ENCODE results near the gene FKBP5. TPM values are rescaled to one million over a fixed set of nuclear protein-coding genes. Genes with fewer than 3 reads are reported as not detected.

FKBP5 gene
- total and polyA plus RNA-seq, 2 of the 4 experiments (the other 2 are of a cell fraction), result 6.8 to 7.0 TPM

DNA sequence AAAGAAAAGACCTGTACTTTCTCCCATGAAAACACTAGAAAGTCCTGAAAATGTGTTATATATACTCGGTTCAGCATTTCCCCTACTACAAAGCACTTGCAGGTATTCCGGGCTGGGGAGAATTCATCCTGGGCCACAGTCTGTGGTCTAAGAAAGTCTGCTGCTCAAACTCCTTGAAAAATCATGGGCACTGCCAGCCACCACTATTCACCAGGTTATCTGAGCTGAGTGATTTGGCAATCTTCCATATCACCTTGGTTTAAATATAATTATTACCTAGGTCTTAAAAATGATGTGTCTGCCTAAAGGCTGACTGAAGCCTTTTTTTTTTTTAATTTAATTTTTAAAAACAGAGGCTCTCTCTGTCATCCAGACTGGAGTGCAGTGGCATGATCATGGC is 11.3 kb downstream of the FKBP5 start:
- Histone ChIP-seq H2BK20ac (ENCODE audit: low read depth, low read length) (no peak overlapping the region; the same call in 1 of the 2 replicates), H3K18ac (ENCODE audit: low read depth, low read length) (no peak overlapping the region), H3K27ac (ENCODE audit: insufficient read depth, low read length) (peak overlapping the region; percentile 70), H4K5ac (ENCODE audit: low read depth, low read length) (no peak overlapping the region), H3K23ac (ENCODE audit: low read depth, low read length) (no peak overlapping the region), H3K4me3 (ENCODE audit: insufficient read depth, low read depth, low read length) (no peak overlapping the region), H2BK120ac (ENCODE audit: low read depth, low read length) (peak overlapping the region; percentile 49; the same call in 1 of the 2 replicates), H2BK5ac (ENCODE audit: low read depth, low read length, poor library complexity, severe bottlenecking) (peak overlapping the region; percentile 62), H2AK5ac (ENCODE audit: low read depth, low read length) (peak overlapping the region; percentile 65), H3K14ac (replicated peaks; ENCODE audit: low read depth, low read length) (no peak overlapping the region), H3K56ac (ENCODE audit: extremely low read depth, insufficient read depth, low read length) (no peak overlapping the region), H2AFZ (replicated peaks; ENCODE audit: low read length, poor library complexity) (no peak overlapping the region), H3K9me1 (ENCODE audit: insufficient read depth, low read length) (peaks cover 4% of the 10 kb centered on the region; the same call in 1 of the 2 replicates), H4K91ac (ENCODE audit: insufficient read depth, low read depth, low read length) (peak overlapping the region; percentile 46; the same call in 1 of the 2 replicates), H3K4ac (ENCODE audit: low read depth, low read length) (peak overlapping the region; percentile 57; the same call in 1 of the 2 replicates), H2AK9ac (replicated peaks; ENCODE audit: low read depth, low read length, poor library complexity) (no peak overlapping the region), H3K4me2 (ENCODE audit: low read depth, low read length) (no peak overlapping the region), H3K79me1 (ENCODE audit: low read depth in 1 of 2, low read length in 2 of 2) (peaks cover 4 to 7% of the 10 kb centered on the region in 2 experiments; a peak in 3 of 4 replicates), H3K27me3 (ENCODE audit: control insufficient read depth, insufficient read depth, low read length) (no peaks in the 10 kb centered on the region), H4K20me1 (ENCODE audit: insufficient read depth, low read length) (no peaks in the 10 kb centered on the region), H3K9me3 (ENCODE audit: control insufficient read depth, insufficient read depth, low read length) (no peaks in the 10 kb centered on the region), H3K4me1 (ENCODE audit: control insufficient read depth, insufficient read depth, low read length) (peaks cover 3% of the 10 kb centered on the region), H2BK15ac (ENCODE audit: low read depth, low read length) (no peak overlapping the region), H4K8ac (ENCODE audit: low read depth in 2 of 2, low read length in 2 of 2) (peak overlapping the region; percentile 7 to 66; a peak in 2 of 4 replicates), H3K9ac (ENCODE audit: low read depth, low read length) (no peak overlapping the region), H3K36me3 (ENCODE audit: control insufficient read depth, insufficient read depth, low read length) (no peaks in the 10 kb centered on the region)
- dilution Hi-C loops (cut with HindIII; ENCODE audit: low sequenced_read_pairs, unreplicated experiment) (no loop called here), intact Hi-C loops (cut with micrococcal nuclease) (no loop called here), in situ Hi-C loops (cut with MboI; ENCODE audit: low sequenced_read_pairs) (no loop called here)
- CTCF ChIA-PET, result interaction anchor here (0.6 kb wide), 1 partner anchor 70 kb away, joined by 4 read pairs; no protein-coding TSS in a partner anchor
- WGBS, 2 experiments (ENCODE audit: extremely low coverage in 2 of 2, insufficient read length in 1 of 2), result no CpG with 5 or more reads among the region's 2 CpGs
- TF ChIP-seq FOS (IDR thresholded peaks at IDR 0.05; ENCODE audit: low read depth, low read length), result no peak
- TF ChIP-seq SMC3 (IDR thresholded peaks at IDR 0.05; ENCODE audit: low read depth, low read length), result no peak
- TF ChIP-seq NFE2L2 (IDR thresholded peaks at IDR 0.05; ENCODE audit: low read depth, low read length), result no peak
- no peak for TF ChIP-seq MAZ (IDR thresholded peaks at IDR 0.05; ENCODE audit: borderline replicate concordance, low read depth, low read length)
- no peak for TF ChIP-seq MXI1 (IDR thresholded peaks at IDR 0.05; ENCODE audit: borderline replicate concordance, low read depth, low read length)
- no peak for TF ChIP-seq BHLHE40 (IDR thresholded peaks at IDR 0.05; ENCODE audit: low read depth, low read length)
- no peak for TF ChIP-seq CEBPB (IDR thresholded peaks at IDR 0.05; ENCODE audit: low read depth, low read length)
- TF ChIP-seq, protein P1, sequence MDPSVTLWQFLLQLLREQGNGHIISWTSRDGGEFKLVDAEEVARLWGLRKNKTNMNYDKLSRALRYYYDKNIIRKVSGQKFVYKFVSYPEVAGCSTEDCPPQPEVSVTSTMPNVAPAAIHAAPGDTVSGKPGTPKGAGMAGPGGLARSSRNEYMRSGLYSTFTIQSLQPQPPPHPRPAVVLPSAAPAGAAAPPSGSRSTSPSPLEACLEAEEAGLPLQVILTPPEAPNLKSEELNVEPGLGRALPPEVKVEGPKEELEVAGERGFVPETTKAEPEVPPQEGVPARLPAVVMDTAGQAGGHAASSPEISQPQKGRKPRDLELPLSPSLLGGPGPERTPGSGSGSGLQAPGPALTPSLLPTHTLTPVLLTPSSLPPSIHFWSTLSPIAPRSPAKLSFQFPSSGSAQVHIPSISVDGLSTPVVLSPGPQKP (IDR thresholded peaks at IDR 0.05; ENCODE audit: borderline replicate concordance, low read depth, low read length), result no peak
- TF ChIP-seq, protein P2, sequence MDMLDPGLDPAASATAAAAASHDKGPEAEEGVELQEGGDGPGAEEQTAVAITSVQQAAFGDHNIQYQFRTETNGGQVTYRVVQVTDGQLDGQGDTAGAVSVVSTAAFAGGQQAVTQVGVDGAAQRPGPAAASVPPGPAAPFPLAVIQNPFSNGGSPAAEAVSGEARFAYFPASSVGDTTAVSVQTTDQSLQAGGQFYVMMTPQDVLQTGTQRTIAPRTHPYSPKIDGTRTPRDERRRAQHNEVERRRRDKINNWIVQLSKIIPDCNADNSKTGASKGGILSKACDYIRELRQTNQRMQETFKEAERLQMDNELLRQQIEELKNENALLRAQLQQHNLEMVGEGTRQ (IDR thresholded peaks at IDR 0.05; ENCODE audit: low read depth, low read length), result no peak
- no peak for TF ChIP-seq CHD1 (IDR thresholded peaks at IDR 0.05; ENCODE audit: low read depth, low read length)
- no peak for TF ChIP-seq RAD21 (IDR thresholded peaks at IDR 0.05; ENCODE audit: low read length)
- TF ChIP-seq RCOR1 (IDR thresholded peaks at IDR 0.05; ENCODE audit: insufficient replicate concordance, low read length), result no peak
- no peak for TF ChIP-seq RFX5 (IDR thresholded peaks at IDR 0.05; ENCODE audit: low read depth, low read length)
- BruUV-seq (replicated peaks), result no TSS peak
- POLR2A ChIA-PET (ENCODE audit: unreplicated experiment), result interaction anchor here (0.5 kb wide), 1 partner anchor 11 kb away, joined by 3 read pairs; no protein-coding TSS in a partner anchor
- ATAC-seq (ENCODE audit: low read depth) (no peak), DNase-seq (no peak)
